DND-41 (cell line): ENCODE data around the gene TUBAL3.

ENCODE experiments used
- ATAC-seq: fragments of 200-7000 bp; cut with Tn5 transposase; 3 replicates; pipeline ENCODE4 v1.9.1; 2021; ENCODE audit warnings: low read depth; ENCODE audit not compliant: insufficient read depth
- DNase-seq: peaks from one replicate; pipeline ENCODE4 v3.0.0-alpha.2; 2020
- H2AFZ ChIP-seq: 2 replicates; pipeline ENCODE4 v1.6.0; 2012; ENCODE audit warnings: low read depth, low read length
- H3K27ac ChIP-seq: 2 replicates; pipeline ENCODE4 v1.5.1; 2012; ENCODE audit warnings: low read length, inconsistent platforms
- H3K27me3 ChIP-seq: fragments of 200-600 bp; sonication (generic); 2 replicates; pipeline ENCODE4 v1.6.0; 2012; ENCODE audit warnings: low read length, mild to moderate bottlenecking, inconsistent platforms; ENCODE audit not compliant: insufficient read depth, poor library complexity
- H3K36me3 ChIP-seq: 2 replicates; pipeline ENCODE4 v1.5.1; 2012; ENCODE audit warnings: low read length, inconsistent platforms; ENCODE audit not compliant: insufficient read depth
- H3K4me1 ChIP-seq: 2 replicates; pipeline ENCODE4 v1.5.1; 2012; ENCODE audit warnings: mild to moderate bottlenecking, low read length; ENCODE audit not compliant: insufficient read depth
- H3K4me2 ChIP-seq: 2 replicates; pipeline ENCODE4 v1.6.0; 2012; ENCODE audit warnings: mild to moderate bottlenecking, moderate library complexity, low read length, inconsistent platforms; ENCODE audit not compliant: insufficient read depth
- H3K4me3 ChIP-seq, 2 experiments: fragments of 200-600 bp in 1 of 2; shearing (Covaris generic) in 1 of 2; 2 replicates each; pipeline ENCODE4 v1.5.1; 2012 to 2016; ENCODE audit warnings: inconsistent platforms in 2 of 2, low read length in 2 of 2, mild to moderate bottlenecking in 2 of 2, low read depth in 1 of 2, moderate library complexity in 1 of 2
- H3K79me2 ChIP-seq: 2 replicates; pipeline ENCODE4 v1.6.0; 2012; ENCODE audit warnings: low read length, inconsistent platforms; ENCODE audit not compliant: insufficient read depth
- H3K9ac ChIP-seq: 2 replicates; pipeline ENCODE4 v1.6.0; 2012; ENCODE audit warnings: low read depth, mild to moderate bottlenecking, inconsistent platforms, low read length, moderate library complexity
- H3K9me3 ChIP-seq: 2 replicates; pipeline ENCODE4 v1.5.1; 2012; ENCODE audit warnings: low read length, moderate library complexity, mild to moderate bottlenecking, inconsistent platforms; ENCODE audit not compliant: insufficient read depth, severe bottlenecking
- H4K20me1 ChIP-seq: 2 replicates; pipeline ENCODE4 v1.6.0; 2012; ENCODE audit warnings: low read length; ENCODE audit not compliant: insufficient read depth
- CTCF ChIP-seq: IDR thresholded peaks from 2 replicates; pipeline ENCODE4 v1.5.1; 2012; ENCODE audit warnings: borderline replicate concordance, low read length, moderate library complexity, mild to moderate bottlenecking; ENCODE audit not compliant: poor library complexity, severe bottlenecking; ENCODE audit errors: extremely low read depth
- EZH2 ChIP-seq: IDR thresholded peaks from 3 replicates; pipeline ENCODE4 v1.6.1; 2012; ENCODE audit warnings: borderline replicate concordance, low read depth, mild to moderate bottlenecking, moderate library complexity, low read length, inconsistent platforms; ENCODE audit not compliant: severe bottlenecking

The TUBAL3 gene

GRCh38 chr10:5395168-5395567 is 9.5 kb downstream of the TUBAL3 start:
- H3K4me2 ChIP-seq: no peak overlapping the region
- no peak for TF ChIP-seq CTCF
- TF ChIP-seq EZH2: no peak
- H3K79me2 ChIP-seq: no peaks in the 10 kb centered on the region
- H3K4me3 ChIP-seq: no peak overlapping the region
- no peaks in the 10 kb centered on the region for H3K4me1 ChIP-seq
- H2AFZ ChIP-seq: no peak overlapping the region
- H3K36me3 ChIP-seq: no peaks in the 10 kb centered on the region
- no peaks in the 10 kb centered on the region for H3K27me3 ChIP-seq
- peaks cover 19% of the 10 kb centered on the region for H3K9me3 ChIP-seq
- no peak overlapping the region for H3K9ac ChIP-seq
- no peak overlapping the region for H3K27ac ChIP-seq
- no peaks in the 10 kb centered on the region for H4K20me1 ChIP-seq
- no peak for ATAC-seq
- DNase-seq: no peak

- no peak overlapping the region for H3K4me2 ChIP-seq
- no peaks in the 10 kb centered on the region for H3K36me3 ChIP-seq
- no peaks in the 10 kb centered on the region for H3K27me3 ChIP-seq
- no peak overlapping the region for H3K9ac ChIP-seq
- no peaks in the 10 kb centered on the region for H3K79me2 ChIP-seq
- ATAC-seq: no peak
- no peak overlapping the region for H3K4me3 ChIP-seq
- H3K27ac ChIP-seq: no peak overlapping the region
- TF ChIP-seq CTCF (no peak), EZH2 (no peak)
- no peaks in the 10 kb centered on the region for H3K4me1 ChIP-seq
- peaks cover 25% of the 10 kb centered on the region for H3K9me3 ChIP-seq
- no peaks in the 10 kb centered on the region for H4K20me1 ChIP-seq
- DNase-seq: no peak
- H2AFZ ChIP-seq: no peak overlapping the region
These were observed 11.1 kb downstream of the TUBAL3 start for GRCh38 chr10:5393529-5393928.

GRCh38 chr10:5391790-5392189 is 12.8 kb downstream of the TUBAL3 start:
- Histone ChIP-seq H3K4me3 (no peak overlapping the region), H3K9me3 (peaks cover 25% of the 10 kb centered on the region), H3K4me2 (no peak overlapping the region), H3K9ac (no peak overlapping the region), H3K79me2 (no peaks in the 10 kb centered on the region), H3K36me3 (no peaks in the 10 kb centered on the region), H4K20me1 (no peaks in the 10 kb centered on the region), H3K4me1 (no peaks in the 10 kb centered on the region), H3K27ac (no peak overlapping the region), H3K27me3 (no peaks in the 10 kb centered on the region), H2AFZ (no peak overlapping the region)
- TF ChIP-seq EZH2: no peak
- no peak for TF ChIP-seq CTCF
- no peak for ATAC-seq
- DNase-seq: no peak
